GM23338 (cell line): ENCODE measurements around the gene GTF2A1. TPM values are rescaled to one million over a fixed set of nuclear protein-coding genes. Genes with fewer than 3 reads are reported as not detected.

Source experiments
- ATAC-seq: fragments of 200-7000 bp; cut with Tn5 transposase; 3 replicates; pipeline ENCODE4 v1.9.1; 2020
- DNase-seq: peaks from one replicate; pipeline ENCODE4 v3.0.0-alpha.2; 2015; ENCODE audit warnings: low spot score
- H2AFZ ChIP-seq: fragments of 200-600 bp; sonication (generic); 2 replicates; pipeline ENCODE4 v1.8.0; 2016; ENCODE audit warnings: antibody characterized with exemption, mild to moderate bottlenecking, moderate library complexity
- H3F3A ChIP-seq: fragments of 200-600 bp; sonication (generic); replicated peaks from 2 replicates; pipeline ENCODE4 v1.8.0; 2017; ENCODE audit warnings: antibody characterized with exemption, mixed run types, low read depth
- H3K27ac ChIP-seq: fragments of 200-600 bp; sonication (generic); 2 replicates; pipeline ENCODE4 v1.6.1; 2016; ENCODE audit warnings: low read depth
- H3K27me3 ChIP-seq: fragments of 200-600 bp; sonication (generic); 2 replicates; pipeline ENCODE4 v1.8.0; 2016; ENCODE audit warnings: mild to moderate bottlenecking, mixed run types, moderate library complexity; ENCODE audit not compliant: insufficient read depth
- H3K36me3 ChIP-seq: fragments of 200-600 bp; sonication (generic); 2 replicates; pipeline ENCODE4 v1.8.0; 2016; ENCODE audit warnings: mild to moderate bottlenecking; ENCODE audit not compliant: insufficient read depth
- H3K4me1 ChIP-seq: fragments of 200-600 bp; sonication (generic); 2 replicates; pipeline ENCODE4 v1.8.0; 2016; ENCODE audit warnings: mild to moderate bottlenecking, moderate library complexity; ENCODE audit not compliant: insufficient read depth
- H3K4me2 ChIP-seq: fragments of 200-600 bp; sonication (generic); 2 replicates; pipeline ENCODE4 v1.7.1; 2017; ENCODE audit warnings: mixed run types
- H3K4me3 ChIP-seq: fragments of 200-600 bp; sonication (generic); 2 replicates; pipeline ENCODE4 v1.6.1; 2016; ENCODE audit warnings: mixed run types
- H3K79me2 ChIP-seq: fragments of 200-600 bp; sonication (generic); replicated peaks from 2 replicates; pipeline ENCODE4 v1.8.0; 2017; ENCODE audit warnings: mild to moderate bottlenecking; ENCODE audit not compliant: insufficient read depth
- H3K9me2 ChIP-seq: fragments of 200-600 bp; sonication (generic); 2 replicates; pipeline ENCODE4 v1.8.0; 2017; ENCODE audit not compliant: insufficient read depth
- H4K20me1 ChIP-seq: fragments of 200-600 bp; sonication (generic); replicated peaks from 2 replicates; pipeline ENCODE4 v1.8.0; 2017; ENCODE audit warnings: mild to moderate bottlenecking; ENCODE audit not compliant: insufficient read depth
- H3K27ac Mint-ChIP-seq: 2 replicates; pipeline ENCODE4 v1.8.0; 2020; ENCODE audit warnings: inconsistent platforms, mild to moderate bottlenecking, moderate library complexity, mixed read lengths
- H3K27me3 Mint-ChIP-seq: 3 replicates; pipeline ENCODE4 v1.8.0; 2022; ENCODE audit warnings: low read depth, mild to moderate bottlenecking, moderate library complexity, mixed read lengths, inconsistent platforms; ENCODE audit not compliant: insufficient read depth, poor library complexity
- H3K36me3 Mint-ChIP-seq: 3 replicates; pipeline ENCODE4 v1.8.0; 2021; ENCODE audit warnings: low read depth, mild to moderate bottlenecking, inconsistent platforms, moderate library complexity, mixed read lengths
- H3K4me1 Mint-ChIP-seq: 3 replicates; pipeline ENCODE4 v1.8.0; 2020; ENCODE audit warnings: mild to moderate bottlenecking, inconsistent platforms, mixed read lengths
- H3K4me3 Mint-ChIP-seq: 3 replicates; pipeline ENCODE4 v1.8.0; 2021; ENCODE audit warnings: moderate library complexity, mild to moderate bottlenecking, inconsistent platforms, mixed read lengths
- H3K9me3 Mint-ChIP-seq: 3 replicates; pipeline ENCODE4 v1.8.0; 2020; ENCODE audit warnings: moderate library complexity, mild to moderate bottlenecking, inconsistent platforms, mixed read lengths
- CREB1 ChIP-seq: fragments of 250-450 bp; sonication (Bioruptor Pico); IDR thresholded peaks from 2 replicates; pipeline ENCODE4 v1.5.0; 2020; ENCODE audit warnings: low read depth, mild to moderate bottlenecking, moderate library complexity
- ETS1 ChIP-seq: IDR thresholded peaks from 2 replicates; pipeline ENCODE4 v1.6.1; 2016; ENCODE audit warnings: antibody characterized with exemption
- EZH2 ChIP-seq: fragments of 200-600 bp; sonication (generic); IDR thresholded peaks from one replicate; pipeline ENCODE4 v1.8.0; 2017; ENCODE audit warnings: antibody characterized with exemption, mild to moderate bottlenecking, low read depth; ENCODE audit not compliant: unreplicated experiment
- EZH2phosphoT487 ChIP-seq: fragments of 200-600 bp; sonication (generic); IDR thresholded peaks from one replicate; pipeline ENCODE4 v1.8.1; 2018; ENCODE audit warnings: antibody characterized with exemption; ENCODE audit not compliant: unreplicated experiment
- JUNB ChIP-seq: IDR thresholded peaks from one replicate; pipeline ENCODE4 v1.6.1; 2016; ENCODE audit warnings: antibody characterized with exemption; ENCODE audit not compliant: unreplicated experiment
- NANOG ChIP-seq: IDR thresholded peaks from 2 replicates; pipeline ENCODE4 v1.6.1; 2016; ENCODE audit warnings: antibody characterized with exemption, borderline replicate concordance
- POLR2AphosphoS5 ChIP-seq: IDR thresholded peaks from 2 replicates; pipeline ENCODE4 v1.6.1; 2016; ENCODE audit warnings: antibody characterized with exemption, low read depth
- STAT1 ChIP-seq: IDR thresholded peaks from one replicate; pipeline ENCODE4 v1.6.1; 2016; ENCODE audit warnings: antibody characterized with exemption; ENCODE audit not compliant: unreplicated experiment
- ZNF114 ChIP-seq: fragments of 250-450 bp; sonication (Bioruptor Pico); IDR thresholded peaks from 2 replicates; pipeline ENCODE4 v1.5.0; 2020; ENCODE audit warnings: mild to moderate bottlenecking, moderate library complexity
- ZNF331 ChIP-seq: fragments of 250-450 bp; sonication (Bioruptor Pico); IDR thresholded peaks from 2 replicates; pipeline ENCODE4 v1.5.0; 2020; ENCODE audit warnings: low read depth, mild to moderate bottlenecking, moderate library complexity
- polyA plus RNA-seq: library from polyadenylated mRNA; unstranded; fragments of >200 nt; fragmentation: Nextera tagmentation; extraction: Ambion mirVana; gene quantifications from 2 replicates; pipeline ENCODE4 v1.2.1, GENCODE V29; 2016
- total RNA-seq: library from RNA; depleted of rRNA; stranded (reverse); fragments of >200 nt; shearing (Covaris generic); gene quantifications from 2 replicates; pipeline ENCODE4 v1.2.3, GENCODE V29; 2014
- TF ChIP-seq, protein P1 (sequence below): fragments of 250-450 bp; sonication (Bioruptor Pico); IDR thresholded peaks from 2 replicates; pipeline ENCODE4 v1.5.0; 2020; ENCODE audit warnings: mild to moderate bottlenecking, moderate library complexity
- TF ChIP-seq, protein P2 (sequence below), 2 experiments: fragments of 200-600 bp in 1 of 2; sonication (generic) in 1 of 2; conservative IDR thresholded peaks; 2 replicates each; pipeline versions ENCODE4 v1.5.1 to v1.6.1; 2016 to 2017; ENCODE audit warnings: antibody characterized with exemption in 2 of 2, low read depth in 2 of 2, mild to moderate bottlenecking in 2 of 2, moderate library complexity in 1 of 2
- TF ChIP-seq, protein P3 (sequence below): IDR thresholded peaks from one replicate; pipeline ENCODE4 v1.6.1; 2018; ENCODE audit warnings: antibody characterized with exemption; ENCODE audit not compliant: unreplicated experiment

GTF2A1 gene
- total and polyA plus RNA-seq, 2 experiments from 2014 or later, result 12.1 to 50.6 TPM

DNA sequence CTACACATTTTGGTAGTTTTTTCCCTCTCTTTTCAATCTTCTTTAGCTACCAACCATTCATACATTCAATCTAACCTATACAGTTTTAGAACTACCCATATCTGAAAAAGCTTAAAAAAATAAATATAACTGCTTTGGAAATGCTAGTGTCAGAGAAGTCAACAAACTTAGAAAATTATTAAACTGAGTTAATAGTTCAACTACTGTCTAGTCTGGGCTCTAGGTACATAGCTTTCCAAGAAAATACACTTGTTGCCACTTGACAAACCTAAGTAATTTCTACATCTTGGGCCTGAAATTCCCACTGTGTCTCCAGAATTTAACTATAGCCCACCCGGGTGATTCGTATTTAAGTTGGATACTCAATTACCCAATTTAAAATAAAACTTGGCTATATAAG, 22.1 kb downstream of the GTF2A1 start:
- Histone ChIP-seq H2AFZ (no peak overlapping the region), H3K9me2 (no peaks in the 10 kb centered on the region), H3K4me3 (no peak overlapping the region), H3K27ac (no peak overlapping the region), H3K4me2 (no peak overlapping the region), H3K27me3 (no peaks in the 10 kb centered on the region), H3K4me1 (no peaks in the 10 kb centered on the region), H3F3A (no peaks in the 10 kb centered on the region), H3K79me2 (peaks cover 20% of the 10 kb centered on the region), H4K20me1 (no peaks in the 10 kb centered on the region; the same call in 1 of the 2 replicates), H3K36me3 (peaks cover 68% of the 10 kb centered on the region)
- no peaks in the 10 kb centered on the region for H3K9me3 Mint-ChIP-seq
- H3K27ac Mint-ChIP-seq, result no peak overlapping the region
- H3K4me3 Mint-ChIP-seq, result no peak overlapping the region
- no peak for DNase-seq
- no peaks in the 10 kb centered on the region for H3K27me3 Mint-ChIP-seq
- H3K36me3 Mint-ChIP-seq, result peaks cover 73% of the 10 kb centered on the region
- TF ChIP-seq, protein P1, sequence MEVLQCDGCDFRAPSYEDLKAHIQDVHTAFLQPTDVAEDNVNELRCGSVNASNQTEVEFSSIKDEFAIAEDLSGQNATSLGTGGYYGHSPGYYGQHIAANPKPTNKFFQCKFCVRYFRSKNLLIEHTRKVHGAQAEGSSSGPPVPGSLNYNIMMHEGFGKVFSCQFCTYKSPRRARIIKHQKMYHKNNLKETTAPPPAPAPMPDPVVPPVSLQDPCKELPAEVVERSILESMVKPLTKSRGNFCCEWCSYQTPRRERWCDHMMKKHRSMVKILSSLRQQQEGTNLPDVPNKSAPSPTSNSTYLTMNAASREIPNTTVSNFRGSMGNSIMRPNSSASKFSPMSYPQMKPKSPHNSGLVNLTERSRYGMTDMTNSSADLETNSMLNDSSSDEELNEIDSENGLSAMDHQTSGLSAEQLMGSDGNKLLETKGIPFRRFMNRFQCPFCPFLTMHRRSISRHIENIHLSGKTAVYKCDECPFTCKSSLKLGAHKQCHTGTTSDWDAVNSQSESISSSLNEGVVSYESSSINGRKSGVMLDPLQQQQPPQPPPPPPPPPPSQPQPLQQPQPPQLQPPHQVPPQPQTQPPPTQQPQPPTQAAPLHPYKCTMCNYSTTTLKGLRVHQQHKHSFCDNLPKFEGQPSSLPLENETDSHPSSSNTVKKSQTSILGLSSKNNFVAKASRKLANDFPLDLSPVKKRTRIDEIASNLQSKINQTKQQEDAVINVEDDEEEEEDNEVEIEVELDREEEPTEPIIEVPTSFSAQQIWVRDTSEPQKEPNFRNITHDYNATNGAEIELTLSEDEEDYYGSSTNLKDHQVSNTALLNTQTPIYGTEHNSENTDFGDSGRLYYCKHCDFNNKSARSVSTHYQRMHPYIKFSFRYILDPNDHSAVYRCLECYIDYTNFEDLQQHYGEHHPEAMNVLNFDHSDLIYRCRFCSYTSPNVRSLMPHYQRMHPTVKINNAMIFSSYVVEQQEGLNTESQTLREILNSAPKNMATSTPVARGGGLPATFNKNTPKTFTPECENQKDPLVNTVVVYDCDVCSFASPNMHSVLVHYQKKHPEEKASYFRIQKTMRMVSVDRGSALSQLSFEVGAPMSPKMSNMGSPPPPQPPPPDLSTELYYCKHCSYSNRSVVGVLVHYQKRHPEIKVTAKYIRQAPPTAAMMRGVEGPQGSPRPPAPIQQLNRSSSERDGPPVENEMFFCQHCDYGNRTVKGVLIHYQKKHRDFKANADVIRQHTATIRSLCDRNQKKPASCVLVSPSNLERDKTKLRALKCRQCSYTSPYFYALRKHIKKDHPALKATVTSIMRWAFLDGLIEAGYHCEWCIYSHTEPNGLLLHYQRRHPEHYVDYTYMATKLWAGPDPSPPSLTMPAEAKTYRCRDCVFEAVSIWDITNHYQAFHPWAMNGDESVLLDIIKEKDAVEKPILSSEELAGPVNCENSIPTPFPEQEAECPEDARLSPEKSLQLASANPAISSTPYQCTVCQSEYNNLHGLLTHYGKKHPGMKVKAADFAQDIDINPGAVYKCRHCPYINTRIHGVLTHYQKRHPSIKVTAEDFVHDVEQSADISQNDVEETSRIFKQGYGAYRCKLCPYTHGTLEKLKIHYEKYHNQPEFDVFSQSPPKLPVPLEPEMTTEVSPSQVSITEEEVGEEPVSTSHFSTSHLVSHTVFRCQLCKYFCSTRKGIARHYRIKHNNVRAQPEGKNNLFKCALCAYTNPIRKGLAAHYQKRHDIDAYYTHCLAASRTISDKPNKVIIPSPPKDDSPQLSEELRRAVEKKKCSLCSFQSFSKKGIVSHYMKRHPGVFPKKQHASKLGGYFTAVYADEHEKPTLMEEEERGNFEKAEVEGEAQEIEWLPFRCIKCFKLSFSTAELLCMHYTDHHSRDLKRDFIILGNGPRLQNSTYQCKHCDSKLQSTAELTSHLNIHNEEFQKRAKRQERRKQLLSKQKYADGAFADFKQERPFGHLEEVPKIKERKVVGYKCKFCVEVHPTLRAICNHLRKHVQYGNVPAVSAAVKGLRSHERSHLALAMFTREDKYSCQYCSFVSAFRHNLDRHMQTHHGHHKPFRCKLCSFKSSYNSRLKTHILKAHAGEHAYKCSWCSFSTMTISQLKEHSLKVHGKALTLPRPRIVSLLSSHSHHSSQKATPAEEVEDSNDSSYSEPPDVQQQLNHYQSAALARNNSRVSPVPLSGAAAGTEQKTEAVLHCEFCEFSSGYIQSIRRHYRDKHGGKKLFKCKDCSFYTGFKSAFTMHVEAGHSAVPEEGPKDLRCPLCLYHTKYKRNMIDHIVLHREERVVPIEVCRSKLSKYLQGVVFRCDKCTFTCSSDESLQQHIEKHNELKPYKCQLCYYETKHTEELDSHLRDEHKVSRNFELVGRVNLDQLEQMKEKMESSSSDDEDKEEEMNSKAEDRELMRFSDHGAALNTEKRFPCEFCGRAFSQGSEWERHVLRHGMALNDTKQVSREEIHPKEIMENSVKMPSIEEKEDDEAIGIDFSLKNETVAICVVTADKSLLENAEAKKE (CRISPR knock-in tag), result no peak
- TF ChIP-seq EZH2 (no peak), STAT1 (no peak), JUNB (no peak), POLR2AphosphoS5 (no peak), ZNF331 (CRISPR knock-in tag) (no peak), ZNF114 (CRISPR knock-in tag) (no peak), ETS1 (no peak), CREB1 (CRISPR knock-in tag) (no peak), EZH2phosphoT487 (no peak), NANOG (no peak)
- TF ChIP-seq, protein P2, sequence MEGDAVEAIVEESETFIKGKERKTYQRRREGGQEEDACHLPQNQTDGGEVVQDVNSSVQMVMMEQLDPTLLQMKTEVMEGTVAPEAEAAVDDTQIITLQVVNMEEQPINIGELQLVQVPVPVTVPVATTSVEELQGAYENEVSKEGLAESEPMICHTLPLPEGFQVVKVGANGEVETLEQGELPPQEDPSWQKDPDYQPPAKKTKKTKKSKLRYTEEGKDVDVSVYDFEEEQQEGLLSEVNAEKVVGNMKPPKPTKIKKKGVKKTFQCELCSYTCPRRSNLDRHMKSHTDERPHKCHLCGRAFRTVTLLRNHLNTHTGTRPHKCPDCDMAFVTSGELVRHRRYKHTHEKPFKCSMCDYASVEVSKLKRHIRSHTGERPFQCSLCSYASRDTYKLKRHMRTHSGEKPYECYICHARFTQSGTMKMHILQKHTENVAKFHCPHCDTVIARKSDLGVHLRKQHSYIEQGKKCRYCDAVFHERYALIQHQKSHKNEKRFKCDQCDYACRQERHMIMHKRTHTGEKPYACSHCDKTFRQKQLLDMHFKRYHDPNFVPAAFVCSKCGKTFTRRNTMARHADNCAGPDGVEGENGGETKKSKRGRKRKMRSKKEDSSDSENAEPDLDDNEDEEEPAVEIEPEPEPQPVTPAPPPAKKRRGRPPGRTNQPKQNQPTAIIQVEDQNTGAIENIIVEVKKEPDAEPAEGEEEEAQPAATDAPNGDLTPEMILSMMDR (conservative IDR thresholded peaks at IDR 0.05; ENCODE audit: low read depth in 2 of 2), result no peak
- TF ChIP-seq, protein P3, sequence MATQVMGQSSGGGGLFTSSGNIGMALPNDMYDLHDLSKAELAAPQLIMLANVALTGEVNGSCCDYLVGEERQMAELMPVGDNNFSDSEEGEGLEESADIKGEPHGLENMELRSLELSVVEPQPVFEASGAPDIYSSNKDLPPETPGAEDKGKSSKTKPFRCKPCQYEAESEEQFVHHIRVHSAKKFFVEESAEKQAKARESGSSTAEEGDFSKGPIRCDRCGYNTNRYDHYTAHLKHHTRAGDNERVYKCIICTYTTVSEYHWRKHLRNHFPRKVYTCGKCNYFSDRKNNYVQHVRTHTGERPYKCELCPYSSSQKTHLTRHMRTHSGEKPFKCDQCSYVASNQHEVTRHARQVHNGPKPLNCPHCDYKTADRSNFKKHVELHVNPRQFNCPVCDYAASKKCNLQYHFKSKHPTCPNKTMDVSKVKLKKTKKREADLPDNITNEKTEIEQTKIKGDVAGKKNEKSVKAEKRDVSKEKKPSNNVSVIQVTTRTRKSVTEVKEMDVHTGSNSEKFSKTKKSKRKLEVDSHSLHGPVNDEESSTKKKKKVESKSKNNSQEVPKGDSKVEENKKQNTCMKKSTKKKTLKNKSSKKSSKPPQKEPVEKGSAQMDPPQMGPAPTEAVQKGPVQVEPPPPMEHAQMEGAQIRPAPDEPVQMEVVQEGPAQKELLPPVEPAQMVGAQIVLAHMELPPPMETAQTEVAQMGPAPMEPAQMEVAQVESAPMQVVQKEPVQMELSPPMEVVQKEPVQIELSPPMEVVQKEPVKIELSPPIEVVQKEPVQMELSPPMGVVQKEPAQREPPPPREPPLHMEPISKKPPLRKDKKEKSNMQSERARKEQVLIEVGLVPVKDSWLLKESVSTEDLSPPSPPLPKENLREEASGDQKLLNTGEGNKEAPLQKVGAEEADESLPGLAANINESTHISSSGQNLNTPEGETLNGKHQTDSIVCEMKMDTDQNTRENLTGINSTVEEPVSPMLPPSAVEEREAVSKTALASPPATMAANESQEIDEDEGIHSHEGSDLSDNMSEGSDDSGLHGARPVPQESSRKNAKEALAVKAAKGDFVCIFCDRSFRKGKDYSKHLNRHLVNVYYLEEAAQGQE, result no peak
- no peak for ATAC-seq
- no peaks in the 10 kb centered on the region for H3K4me1 Mint-ChIP-seq
